Measurements from ENCODE around the gene ITM2C.

The ITM2C gene

GRCh38 chr2:230907361-230908091 lies 42.8 kb downstream of the ITM2C start:
- H4K91ac ChIP-seq (ENCODE audit: low read length): peak overlapping the region; percentile 59
- H3K9me3 ChIP-seq (ENCODE audit: control insufficient read depth, low read length): no peaks in the 10 kb centered on the region
- no peak overlapping the region for H3K27ac ChIP-seq (ENCODE audit: low read length, poor library complexity, severe bottlenecking)
- H3K79me1 ChIP-seq (replicated peaks; ENCODE audit: low read length, poor library complexity, severe bottlenecking): no peaks in the 10 kb centered on the region
- H3K4me3 ChIP-seq (ENCODE audit: insufficient read depth in 1 of 2, low read depth in 1 of 2, low read length in 2 of 2): no peak overlapping the region
- no peak overlapping the region for H4K8ac ChIP-seq (ENCODE audit: low read length)
- no peak overlapping the region for H2BK5ac ChIP-seq (ENCODE audit: low read depth, low read length, poor library complexity, severe bottlenecking)
- H3K4me1 ChIP-seq (ENCODE audit: control insufficient read depth, insufficient read depth, low read depth, low read length): peaks cover 19% of the 10 kb centered on the region
- H2BK15ac ChIP-seq (ENCODE audit: low read depth, poor library complexity, severe bottlenecking): no peak overlapping the region
- no peak overlapping the region for H2AK5ac ChIP-seq (ENCODE audit: low read length, severe bottlenecking)
- no peak overlapping the region for H3K4me2 ChIP-seq (ENCODE audit: low read length, poor library complexity, severe bottlenecking)
- peaks cover under 1 to 15% of the 10 kb centered on the region in 2 experiments for H3K27me3 ChIP-seq (ENCODE audit: control insufficient read depth in 1 of 2, insufficient read depth in 1 of 2, low read length in 2 of 2)
- H3K23ac ChIP-seq (ENCODE audit: low read length in 2 of 2): no peak overlapping the region
- no peak for DNase-seq
- peak overlapping the region in 1 of 2 experiments; percentile 89 for H3K18ac ChIP-seq (ENCODE audit: low read depth in 1 of 2, low read length in 2 of 2)
- peak overlapping the region in 1 of 2 experiments; percentile 95 for H2BK12ac ChIP-seq (ENCODE audit: low read length in 2 of 2)
- H2BK120ac ChIP-seq (ENCODE audit: low read depth, low read length): no peak overlapping the region
- WGBS: 93% methylated on average over 15 of the region's 16 CpGs
- H3K14ac ChIP-seq (ENCODE audit: low read length in 2 of 2): peak overlapping the region in 1 of 2 experiments; percentile 86
- no peak overlapping the region for H2AFZ ChIP-seq (ENCODE audit: low read depth, low read length)
- peak overlapping the region in 1 of 2 experiments; percentile 60 for H3K4ac ChIP-seq (ENCODE audit: low read depth in 1 of 2, low read length in 2 of 2)
- no peaks in the 10 kb centered on the region for H3K36me3 ChIP-seq (ENCODE audit: control insufficient read depth in 1 of 2, insufficient read depth in 2 of 2, low read depth in 1 of 2, low read length in 2 of 2)
- no peak overlapping the region for H3K9ac ChIP-seq (ENCODE audit: low read length)

GRCh38 chr2:230908092-230908594 lies 43.4 kb downstream of the ITM2C start:
- no peaks in the 10 kb centered on the region for H3K79me1 ChIP-seq (replicated peaks; ENCODE audit: low read length, poor library complexity, severe bottlenecking)
- peak overlapping the region; percentile 22 to 95 for H2BK12ac ChIP-seq (ENCODE audit: low read length in 2 of 2)
- peak overlapping the region in 1 of 2 experiments; percentile 86 for H3K14ac ChIP-seq (ENCODE audit: low read length in 2 of 2)
- H2AK5ac ChIP-seq (ENCODE audit: low read length, severe bottlenecking): no peak overlapping the region
- no peaks in the 10 kb centered on the region for H3K9me3 ChIP-seq (ENCODE audit: control insufficient read depth, low read length)
- no peaks in the 10 kb centered on the region for H3K36me3 ChIP-seq (ENCODE audit: control insufficient read depth in 1 of 2, insufficient read depth in 2 of 2, low read depth in 1 of 2, low read length in 2 of 2)
- peak overlapping the region; percentile 89 for H2BK15ac ChIP-seq (ENCODE audit: low read depth, poor library complexity, severe bottlenecking)
- peaks cover 0 to 11% of the 10 kb centered on the region in 2 experiments for H3K27me3 ChIP-seq (ENCODE audit: control insufficient read depth in 1 of 2, insufficient read depth in 1 of 2, low read length in 2 of 2)
- H3K9ac ChIP-seq (ENCODE audit: low read length): no peak overlapping the region
- H2BK120ac ChIP-seq (ENCODE audit: low read depth, low read length): no peak overlapping the region
- WGBS: 64% methylated on average over 6 of the region's 6 CpGs
- no peak for DNase-seq
- no peak overlapping the region for H2AFZ ChIP-seq (ENCODE audit: low read depth, low read length)
- H2BK5ac ChIP-seq (ENCODE audit: low read depth, low read length, poor library complexity, severe bottlenecking): no peak overlapping the region
- peak overlapping the region in 1 of 2 experiments; percentile 63 for H3K23ac ChIP-seq (ENCODE audit: low read length in 2 of 2)
- H4K91ac ChIP-seq (ENCODE audit: low read length): peak overlapping the region; percentile 59
- H3K27ac ChIP-seq (ENCODE audit: low read length, poor library complexity, severe bottlenecking): no peak overlapping the region
- no peak overlapping the region for H3K4me2 ChIP-seq (ENCODE audit: low read length, poor library complexity, severe bottlenecking)
- H3K4me3 ChIP-seq (ENCODE audit: insufficient read depth in 1 of 2, low read depth in 1 of 2, low read length in 2 of 2): no peak overlapping the region
- peaks cover 19% of the 10 kb centered on the region for H3K4me1 ChIP-seq (ENCODE audit: control insufficient read depth, insufficient read depth, low read depth, low read length)
- peak overlapping the region in 1 of 2 experiments; percentile 60 for H3K4ac ChIP-seq (ENCODE audit: low read depth in 1 of 2, low read length in 2 of 2)
- H3K18ac ChIP-seq (ENCODE audit: low read depth in 1 of 2, low read length in 2 of 2): peak overlapping the region; percentile 28 to 89
- peak overlapping the region; percentile 10 for H4K8ac ChIP-seq (ENCODE audit: low read length)

GRCh38 chr2:230908595-230909191 lies 44.0 kb downstream of the ITM2C start:
- Histone ChIP-seq H3K27me3 (ENCODE audit: control insufficient read depth in 1 of 2, insufficient read depth in 1 of 2, low read length in 2 of 2) (peaks cover 0 to 11% of the 10 kb centered on the region in 2 experiments), H3K36me3 (ENCODE audit: control insufficient read depth in 1 of 2, insufficient read depth in 2 of 2, low read depth in 1 of 2, low read length in 2 of 2) (no peaks in the 10 kb centered on the region), H3K4me3 (ENCODE audit: insufficient read depth in 1 of 2, low read depth in 1 of 2, low read length in 2 of 2) (no peak overlapping the region), H3K79me1 (replicated peaks; ENCODE audit: low read length, poor library complexity, severe bottlenecking) (no peaks in the 10 kb centered on the region), H2BK120ac (ENCODE audit: low read depth, low read length) (peak overlapping the region; percentile 13), H2BK12ac (ENCODE audit: low read length in 2 of 2) (peak overlapping the region; percentile 29 to 87), H2AK5ac (ENCODE audit: low read length, severe bottlenecking) (peak overlapping the region; percentile 21), H3K27ac (ENCODE audit: low read length, poor library complexity, severe bottlenecking) (no peak overlapping the region), H3K4me2 (ENCODE audit: low read length, poor library complexity, severe bottlenecking) (no peak overlapping the region), H4K91ac (ENCODE audit: low read length) (peak overlapping the region; percentile 71), H4K8ac (ENCODE audit: low read length) (peak overlapping the region; percentile 79), H3K14ac (ENCODE audit: low read length in 2 of 2) (no peak overlapping the region), H2BK15ac (ENCODE audit: low read depth, poor library complexity, severe bottlenecking) (no peak overlapping the region), H3K18ac (ENCODE audit: low read depth in 1 of 2, low read length in 2 of 2) (peak overlapping the region; percentile 18 to 48), H2AFZ (ENCODE audit: low read depth, low read length) (no peak overlapping the region), H3K9ac (ENCODE audit: low read length) (no peak overlapping the region), H3K4me1 (ENCODE audit: control insufficient read depth, insufficient read depth, low read depth, low read length) (peaks cover 19% of the 10 kb centered on the region), H3K23ac (ENCODE audit: low read length in 2 of 2) (no peak overlapping the region), H3K9me3 (ENCODE audit: control insufficient read depth, low read length) (no peaks in the 10 kb centered on the region), H3K4ac (ENCODE audit: low read depth in 1 of 2, low read length in 2 of 2) (peak overlapping the region; percentile 27 to 60), H2BK5ac (ENCODE audit: low read depth, low read length, poor library complexity, severe bottlenecking) (no peak overlapping the region)
- 40% methylated on average over 10 of the region's 10 CpGs for WGBS
- DNase-seq: peak; percentile 93

GRCh38 chr2:230909841-230910545 lies 45.3 kb downstream of the ITM2C start:
- H2AFZ ChIP-seq (ENCODE audit: low read depth, low read length): no peak overlapping the region
- 95% methylated on average over 18 of the region's 18 CpGs for WGBS
- no peaks in the 10 kb centered on the region for H3K9me3 ChIP-seq (ENCODE audit: control insufficient read depth, low read length)
- H2BK120ac ChIP-seq (ENCODE audit: low read depth, low read length): no peak overlapping the region
- H3K36me3 ChIP-seq (ENCODE audit: control insufficient read depth in 1 of 2, insufficient read depth in 2 of 2, low read depth in 1 of 2, low read length in 2 of 2): no peaks in the 10 kb centered on the region
- no peak overlapping the region for H3K18ac ChIP-seq (ENCODE audit: low read depth in 1 of 2, low read length in 2 of 2)
- H3K14ac ChIP-seq (ENCODE audit: low read length in 2 of 2): no peak overlapping the region
- H3K4ac ChIP-seq (ENCODE audit: low read depth in 1 of 2, low read length in 2 of 2): no peak overlapping the region
- H3K4me3 ChIP-seq (ENCODE audit: insufficient read depth in 1 of 2, low read depth in 1 of 2, low read length in 2 of 2): no peak overlapping the region
- no peak overlapping the region for H3K23ac ChIP-seq (ENCODE audit: low read length in 2 of 2)
- no peak overlapping the region for H3K9ac ChIP-seq (ENCODE audit: low read length)
- no peak overlapping the region for H4K8ac ChIP-seq (ENCODE audit: low read length)
- H2AK5ac ChIP-seq (ENCODE audit: low read length, severe bottlenecking): no peak overlapping the region
- no peak overlapping the region for H3K4me2 ChIP-seq (ENCODE audit: low read length, poor library complexity, severe bottlenecking)
- H3K79me1 ChIP-seq (replicated peaks; ENCODE audit: low read length, poor library complexity, severe bottlenecking): no peaks in the 10 kb centered on the region
- no peak for DNase-seq
- peaks cover 19% of the 10 kb centered on the region for H3K4me1 ChIP-seq (ENCODE audit: control insufficient read depth, insufficient read depth, low read depth, low read length)
- H2BK12ac ChIP-seq (ENCODE audit: low read length in 2 of 2): no peak overlapping the region
- H2BK15ac ChIP-seq (ENCODE audit: low read depth, poor library complexity, severe bottlenecking): no peak overlapping the region
- H4K91ac ChIP-seq (ENCODE audit: low read length): no peak overlapping the region
- no peak overlapping the region for H3K27ac ChIP-seq (ENCODE audit: low read length, poor library complexity, severe bottlenecking)
- no peak overlapping the region for H2BK5ac ChIP-seq (ENCODE audit: low read depth, low read length, poor library complexity, severe bottlenecking)
- H3K27me3 ChIP-seq (ENCODE audit: control insufficient read depth in 1 of 2, insufficient read depth in 1 of 2, low read length in 2 of 2): peaks cover 5 to 21% of the 10 kb centered on the region in 2 experiments

Data from mesenchymal stem cell (in vitro differentiated cells and primary cell).